ENCODE measurements around the gene MYOM1.
"Not testable (repeated sequence)": the region's sequence is repeated elsewhere in the genome, so short reads cannot be mapped to it uniquely, and the experiment has no call there.

MYOM1 gene

GRCh38 chr18:3218819-3219218, 949 bp downstream of the MYOM1 start:
- DNase-seq (ENCODE audit: low spot score) = no peak

GRCh38 chr18:3217948-3218647, 1.7 kb downstream of the MYOM1 start:
- DNase-seq (ENCODE audit: low spot score) = no peak

- DNase-seq (ENCODE audit: low spot score) = no peak
These were observed 2.8 kb downstream of the MYOM1 start for GRCh38 chr18:3216987-3217386.

DNA sequence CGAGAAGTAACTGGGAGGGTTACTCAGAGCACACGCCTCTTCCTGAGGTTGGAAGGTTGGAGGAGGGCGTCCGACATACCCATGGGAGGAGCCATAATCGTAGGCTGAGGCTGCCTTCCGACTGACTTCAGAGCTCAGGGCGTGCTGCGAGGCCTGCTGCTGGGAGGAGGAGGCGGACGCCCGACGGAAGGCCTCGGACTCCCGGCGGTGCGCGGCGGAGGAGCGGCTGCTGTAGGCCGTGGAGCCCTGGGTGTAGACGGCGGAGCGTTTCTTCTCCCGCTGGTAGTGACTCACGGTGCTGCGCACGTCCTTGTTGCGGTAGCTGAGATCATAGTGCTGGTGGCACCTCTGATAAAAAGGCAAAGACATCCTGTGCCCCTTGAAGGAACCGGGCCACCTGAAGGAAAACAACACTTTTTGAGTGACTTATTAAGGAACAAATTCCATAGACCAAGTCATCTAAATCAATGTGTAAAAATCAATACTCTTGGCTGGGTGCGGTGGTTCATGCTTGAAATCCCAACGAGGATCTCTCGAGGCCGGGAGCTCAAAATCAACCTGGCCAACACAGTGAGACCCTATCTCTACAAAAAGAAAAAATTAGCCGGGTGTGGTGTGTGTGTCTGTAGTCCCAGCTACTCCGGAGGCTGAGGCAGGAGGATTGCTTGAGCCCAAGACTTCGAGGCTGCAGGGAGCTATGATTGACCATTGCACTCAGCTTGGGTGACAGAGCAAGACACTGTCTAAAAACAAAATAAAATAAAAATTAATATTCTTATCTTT, 4.7 kb downstream of the MYOM1 start:
- DNase-seq (ENCODE audit: low spot score) = no peak

DNA sequence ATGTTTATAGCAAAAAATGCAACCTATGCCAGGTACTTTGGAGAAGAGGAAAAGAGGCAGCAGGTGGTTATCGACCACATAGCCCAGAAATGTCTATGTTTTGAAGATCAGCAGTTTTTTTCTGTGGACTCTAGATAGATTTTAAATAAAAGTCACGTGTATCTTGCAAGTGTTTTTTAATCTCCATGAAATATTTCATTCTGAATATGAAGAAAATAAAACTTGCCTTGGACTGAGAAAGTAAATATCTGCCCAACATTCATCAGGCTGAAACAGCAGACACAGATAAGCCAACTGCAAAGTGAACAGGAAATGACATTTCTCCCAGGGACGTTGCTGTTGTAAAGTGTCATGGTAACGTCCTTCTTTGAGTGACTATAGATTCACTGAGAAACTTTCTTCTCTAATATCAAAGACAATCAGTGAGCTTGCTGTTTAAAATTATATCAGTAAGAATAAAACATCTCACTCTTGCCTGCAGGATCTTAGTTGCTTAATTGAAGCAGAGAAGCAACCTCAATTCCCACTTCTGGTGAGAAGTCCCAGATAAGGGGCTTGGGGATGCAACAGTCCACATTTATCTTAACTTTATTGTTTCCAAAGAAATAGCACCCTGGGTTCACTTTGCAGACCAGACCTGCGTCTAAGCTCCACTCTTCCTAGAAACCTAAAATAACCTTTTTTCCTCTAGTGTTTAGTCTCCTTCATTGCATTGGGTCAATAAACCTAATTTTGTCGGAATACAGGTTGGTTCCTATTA, 6.3 kb downstream of the MYOM1 start:
- DNase-seq (ENCODE audit: low spot score) = no peak

DNA sequence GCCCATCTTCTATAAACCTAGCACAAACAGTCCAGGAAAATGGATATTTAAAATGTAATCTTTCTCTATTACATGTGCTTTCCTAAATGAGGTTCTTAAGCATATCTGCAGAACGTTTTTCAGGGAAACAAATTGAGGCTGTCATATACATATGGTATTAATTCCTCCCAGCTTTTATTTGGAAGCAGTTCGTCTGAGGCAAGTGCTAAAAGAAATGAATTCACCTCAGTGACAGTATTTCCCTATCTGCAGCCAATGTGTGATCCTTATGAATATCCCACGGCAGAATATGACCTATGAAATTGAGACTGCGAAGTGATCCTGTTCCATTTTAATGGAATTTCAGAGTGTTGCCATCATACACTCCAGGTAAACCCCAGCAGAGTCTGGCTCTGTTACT, 7.1 kb downstream of the MYOM1 start:
- no peak for DNase-seq (ENCODE audit: low spot score)

- peak; percentile 27 for DNase-seq (ENCODE audit: low spot score)
These were observed 8.4 kb downstream of the MYOM1 start for GRCh38 chr18:3211236-3211992.

DNA sequence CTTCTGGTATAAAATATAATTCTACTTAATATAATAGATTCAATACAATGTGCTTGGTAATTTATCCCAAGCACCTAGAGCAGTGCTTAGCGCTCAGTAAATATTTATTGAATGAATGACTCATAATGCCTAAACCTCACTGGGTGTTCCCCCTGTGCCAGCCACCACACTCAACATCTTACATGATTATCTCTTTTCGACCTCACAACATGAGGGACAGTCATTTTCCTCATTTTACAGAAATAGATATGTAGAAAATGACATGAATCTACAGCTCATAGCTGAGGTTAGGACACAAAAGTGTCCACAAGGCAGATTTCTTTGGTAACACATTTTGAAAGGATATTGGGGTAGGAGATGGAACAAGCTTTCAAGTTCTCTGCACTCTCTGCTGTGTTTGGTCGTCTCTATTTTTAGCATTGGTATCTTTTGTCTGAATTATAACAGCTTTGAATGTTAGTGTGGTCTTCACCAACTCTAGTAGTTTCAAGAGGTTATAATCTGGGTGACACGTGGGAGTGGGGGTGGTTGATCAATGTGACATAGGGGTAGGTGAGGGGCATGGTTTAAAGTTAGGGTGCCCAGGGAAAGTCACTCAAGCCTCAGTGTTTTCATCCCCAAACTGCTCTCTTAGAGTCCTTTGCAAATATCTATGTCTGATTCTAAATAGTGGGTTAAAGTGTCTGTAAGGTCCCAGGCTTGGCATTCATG, 9.8 kb downstream of the MYOM1 start:
- no peak for DNase-seq (ENCODE audit: low spot score)

GRCh38 chr18:3207565-3207964, 12.2 kb downstream of the MYOM1 start:
- DNase-seq (ENCODE audit: low spot score) = no peak

- no peak for DNase-seq (ENCODE audit: low spot score)
These were observed 14.5 kb downstream of the MYOM1 start for GRCh38 chr18:3205239-3205638.

GRCh38 chr18:3199942-3200645, 19.7 kb downstream of the MYOM1 start:
- DNase-seq (ENCODE audit: low spot score) = no peak

- not testable (repeated sequence) for DNase-seq (ENCODE audit: low spot score)
These were observed 21.4 kb downstream of the MYOM1 start for GRCh38 chr18:3198260-3198860.

DNA sequence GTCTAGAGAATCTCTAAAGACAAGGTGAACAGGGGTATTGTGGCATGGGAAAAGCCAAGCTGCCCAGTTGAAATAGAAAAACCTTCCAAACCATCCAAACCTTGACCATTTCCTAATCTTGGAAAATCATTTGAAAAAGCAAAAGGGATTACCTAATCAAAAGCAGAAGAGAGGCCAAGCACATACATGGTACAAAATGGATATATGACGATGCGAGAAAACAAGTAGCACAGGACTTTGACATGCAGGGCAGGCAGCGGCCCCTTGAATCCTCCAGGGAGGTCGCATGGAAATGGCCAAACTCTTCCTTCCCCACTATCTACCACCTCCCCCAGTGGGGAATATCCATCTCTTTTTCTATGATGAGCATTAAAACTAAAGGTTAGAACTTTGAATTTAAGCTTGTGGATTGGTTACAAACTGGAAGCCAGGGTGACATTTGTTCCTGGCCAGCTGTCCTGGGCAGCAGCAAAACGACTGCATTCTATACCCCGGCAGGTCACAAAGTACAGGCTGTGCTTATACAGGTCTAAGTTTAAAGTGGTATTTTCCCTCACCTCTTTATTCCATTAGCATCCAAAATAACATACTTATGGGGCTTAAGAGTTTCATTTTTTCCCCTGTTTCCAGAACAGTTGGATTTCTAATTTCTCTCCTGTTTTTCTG, 24.7 kb downstream of the MYOM1 start:
- no peak for DNase-seq (ENCODE audit: low spot score)

- no peak for DNase-seq (ENCODE audit: low spot score)
These were observed 26.4 kb downstream of the MYOM1 start for GRCh38 chr18:3193331-3193730.

DNA sequence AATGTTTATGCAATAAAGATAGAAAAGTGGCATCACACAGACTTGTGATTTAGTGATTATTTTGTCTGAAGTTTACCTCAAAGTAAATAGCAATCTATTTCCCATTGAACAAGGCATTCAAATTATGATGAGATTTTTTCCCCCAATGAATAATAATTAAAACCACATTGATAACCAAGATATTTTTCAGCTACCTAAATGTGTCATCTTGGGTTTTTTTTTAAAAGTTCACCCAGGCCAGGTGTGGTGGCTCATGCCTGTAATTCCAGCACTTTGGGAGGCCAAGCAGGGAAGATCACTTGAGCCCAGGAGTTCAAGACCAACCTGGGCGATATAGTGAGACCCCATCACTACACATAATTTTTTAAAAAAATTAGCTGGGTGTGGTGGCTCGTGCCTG, 27.0 kb downstream of the MYOM1 start:
- no peak for DNase-seq (ENCODE audit: low spot score)

- no peak for DNase-seq (ENCODE audit: low spot score)
These were observed 27.5 kb downstream of the MYOM1 start for GRCh38 chr18:3192286-3192685.

- DNase-seq (ENCODE audit: low spot score) = no peak
These were observed 29.2 kb downstream of the MYOM1 start for GRCh38 chr18:3190610-3191009.

DNA sequence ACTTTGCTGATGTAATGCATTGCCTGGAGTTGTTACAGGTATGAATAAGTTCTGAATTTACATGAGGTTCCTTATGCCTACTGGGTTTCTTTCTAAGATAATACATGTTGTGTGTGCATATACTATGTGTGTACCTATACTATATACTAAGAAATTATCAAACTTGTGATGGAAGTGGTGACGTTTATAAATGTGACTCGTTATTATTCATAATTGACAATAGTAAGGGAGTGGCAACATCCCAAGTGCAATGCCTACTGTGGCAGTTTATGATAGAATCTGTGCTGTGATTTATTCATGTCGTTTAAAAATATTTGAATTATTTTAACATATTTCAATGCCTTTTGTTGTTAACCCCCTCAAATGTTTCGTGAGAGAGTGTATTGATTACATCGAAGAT, 29.9 kb downstream of the MYOM1 start:
- no peak for DNase-seq (ENCODE audit: low spot score)

- no peak for DNase-seq (ENCODE audit: low spot score)
These were observed 32.8 kb downstream of the MYOM1 start for GRCh38 chr18:3186678-3187658.
